Epithelial cell of esophagus (primary cell): ENCODE measurements around the gene ORC3.
A peak's percentile ranks its signal among the peaks of the same experiment; 100 is the strongest.
"Not testable (repeated sequence)": the region's sequence is repeated elsewhere in the genome, so short reads cannot be mapped to it uniquely, and the experiment has no call there.

Experiments used
- DNase-seq: peaks from one replicate; pipeline ENCODE4 v3.0.0; 2010; ENCODE audit warnings: low read depth
- H3K4me3 ChIP-seq: 2 replicates; pipeline ENCODE4 v1.5.1; 2011; ENCODE audit warnings: mild to moderate bottlenecking, low read length, control low read depth
- CTCF ChIP-seq: IDR thresholded peaks from 2 replicates; pipeline ENCODE4 v1.5.1; 2011; ENCODE audit warnings: low read depth, mild to moderate bottlenecking, low read length, control low read depth, inconsistent platforms; ENCODE audit not compliant: insufficient read depth; ENCODE audit errors: missing control alignments

ORC3 gene

DNA sequence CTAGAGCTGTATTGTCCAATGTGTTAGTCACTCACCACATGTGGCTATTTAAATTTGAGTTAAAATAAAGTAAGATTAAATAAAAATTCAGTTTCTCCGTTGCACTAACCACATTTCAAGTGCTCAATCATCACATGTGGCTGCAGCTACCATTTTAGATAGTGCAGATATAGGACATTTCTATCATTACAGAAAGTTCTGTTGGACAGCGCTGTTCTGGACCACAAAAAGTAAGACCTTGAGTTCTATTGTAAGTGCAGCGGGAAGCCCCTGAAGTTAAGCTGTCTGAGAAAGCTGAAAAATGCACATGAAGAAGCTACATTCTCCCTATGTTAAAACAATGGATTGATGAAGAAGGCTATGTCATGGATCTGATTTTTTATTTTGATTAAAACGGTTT lies 1.1 kb downstream of the ORC3 start:
- no peak for TF ChIP-seq CTCF
- peak overlapping the region; percentile 95 for H3K4me3 ChIP-seq
- no peak for DNase-seq

GRCh38 chr6:87600576-87600975 lies 10.6 kb downstream of the ORC3 start:
- H3K4me3 ChIP-seq: no peak overlapping the region
- no peak for TF ChIP-seq CTCF
- DNase-seq: no peak

DNA sequence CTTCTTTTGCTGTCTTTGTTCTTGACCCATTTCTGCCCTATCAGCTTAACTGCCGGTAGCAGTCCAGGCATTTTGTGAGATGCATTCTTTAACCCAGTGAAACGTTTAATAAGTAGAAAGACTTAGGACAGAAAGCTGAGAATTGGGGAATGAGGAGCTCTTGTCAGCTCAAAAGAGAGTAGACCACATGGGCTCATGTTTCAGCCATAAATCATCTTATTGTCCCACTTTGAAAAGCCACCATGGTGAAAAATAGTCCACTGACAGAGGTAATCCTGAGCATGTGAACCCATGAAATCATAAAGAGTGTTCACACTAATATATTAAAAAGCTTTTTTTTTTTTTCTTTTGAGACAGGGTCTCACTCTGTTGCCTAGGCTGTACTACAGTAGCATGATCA lies 16.3 kb downstream of the ORC3 start:
- DNase-seq: no peak
- TF ChIP-seq CTCF: no peak
- H3K4me3 ChIP-seq: no peak overlapping the region

- no peak for TF ChIP-seq CTCF
- DNase-seq: no peak
- no peak overlapping the region for H3K4me3 ChIP-seq
Measured at GRCh38 chr6:87608802-87609201, 18.9 kb downstream of the ORC3 start.

DNA sequence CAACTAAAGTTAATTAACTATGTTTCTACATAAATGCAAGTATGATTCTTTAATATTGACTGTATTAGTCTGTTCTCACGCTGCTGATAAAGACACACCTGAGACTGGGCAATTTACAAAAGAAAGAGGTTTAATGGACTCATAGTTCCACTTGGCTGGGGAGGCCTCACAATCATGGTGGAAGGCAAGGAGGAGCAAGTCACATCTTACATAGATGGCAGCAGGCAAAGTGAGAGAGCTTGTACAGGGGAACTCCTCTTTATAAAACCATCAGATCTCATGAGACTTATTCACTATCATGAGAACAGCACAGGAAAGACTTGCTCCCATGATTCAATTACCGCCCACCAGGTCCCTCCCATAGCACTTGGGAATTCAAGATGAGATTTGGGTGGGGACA lies 23.1 kb downstream of the ORC3 start:
- not testable (repeated sequence) for DNase-seq, H3K4me3 ChIP-seq

DNA sequence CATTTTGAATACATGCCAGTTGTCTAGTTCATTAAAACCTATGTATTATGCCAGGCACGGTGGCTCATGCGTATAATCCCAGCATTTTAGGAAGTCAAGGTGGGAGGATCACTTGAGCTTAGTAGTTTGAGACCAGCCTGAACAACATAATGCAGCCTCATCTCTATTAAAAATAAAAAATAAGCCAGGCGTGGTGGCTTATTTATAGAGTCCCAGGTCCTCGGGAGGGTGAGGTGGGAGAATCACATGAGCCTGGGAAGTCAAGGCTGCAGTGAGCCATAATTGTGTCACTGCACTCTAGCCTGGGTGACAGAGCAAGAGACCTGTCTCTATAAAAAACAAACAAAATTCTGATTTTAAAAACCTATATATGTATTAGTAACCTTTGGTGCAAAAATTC lies 27.5 kb downstream of the ORC3 start:
- no peak overlapping the region for H3K4me3 ChIP-seq

GRCh38 chr6:87618531-87618930 lies 28.6 kb downstream of the ORC3 start:
- H3K4me3 ChIP-seq: no peak overlapping the region
- DNase-seq: no peak
- no peak for TF ChIP-seq CTCF

More for the DNA sequence above, 27.5 kb downstream of the ORC3 start:
- TF ChIP-seq CTCF: no peak
- DNase-seq: no peak

- TF ChIP-seq CTCF: no peak
- H3K4me3 ChIP-seq: no peak overlapping the region
- peak; percentile 18 for DNase-seq
Measured at GRCh38 chr6:87623248-87623647, 33.3 kb downstream of the ORC3 start.
